OCI-LY1 (cell line): ENCODE data around the gene SMIM1.

Experiments used
- H2AFZ ChIP-seq: fragments of 200-600 bp; sonication (generic), shearing (Covaris generic); 2 replicates; pipeline ENCODE4 v1.6.0; 2014; ENCODE audit warnings: antibody characterized with exemption, mild to moderate bottlenecking, low read length
- H3F3A ChIP-seq: fragments of 200-600 bp; sonication (generic), shearing (Covaris generic); 2 replicates; pipeline ENCODE4 v1.6.0; 2014; ENCODE audit warnings: mild to moderate bottlenecking, antibody characterized with exemption, low read length, moderate library complexity; ENCODE audit not compliant: insufficient read depth
- H3K27ac ChIP-seq: fragments of 200-600 bp; sonication (generic); 2 replicates; pipeline ENCODE4 v1.5.1; 2014; ENCODE audit warnings: low read length, mixed run types, mild to moderate bottlenecking, low read depth; ENCODE audit not compliant: poor library complexity, severe bottlenecking
- H3K27me3 ChIP-seq: fragments of 200-600 bp; sonication (generic); 2 replicates; pipeline ENCODE4 v1.6.0; 2014; ENCODE audit warnings: antibody characterized with exemption, mild to moderate bottlenecking, low read length, moderate library complexity; ENCODE audit not compliant: insufficient read depth
- H3K36me3 ChIP-seq: fragments of 200-600 bp; sonication (generic); 2 replicates; pipeline ENCODE4 v1.6.1; 2014; ENCODE audit warnings: mild to moderate bottlenecking, antibody characterized with exemption, low read length, moderate library complexity, mixed read lengths; ENCODE audit not compliant: insufficient read depth
- H3K4me1 ChIP-seq: fragments of 200-600 bp; sonication (generic); 2 replicates; pipeline ENCODE4 v1.5.1; 2014; ENCODE audit warnings: mild to moderate bottlenecking, low read length, moderate library complexity; ENCODE audit not compliant: insufficient read depth, severe bottlenecking
- H3K4me2 ChIP-seq: fragments of 200-600 bp; sonication (generic), shearing (Covaris generic); 2 replicates; pipeline ENCODE4 v1.6.1; 2014; ENCODE audit warnings: low read length
- H3K4me3 ChIP-seq: fragments of 200-600 bp; sonication (generic); 2 replicates; pipeline ENCODE4 v1.5.1; 2014; ENCODE audit warnings: low read length, low read depth, mild to moderate bottlenecking, mixed read lengths; ENCODE audit not compliant: poor library complexity, severe bottlenecking
- H3K79me2 ChIP-seq: fragments of 200-600 bp; shearing (Covaris generic); 2 replicates; pipeline ENCODE4 v1.6.1; 2016; ENCODE audit warnings: mixed run types, low read length, mixed read lengths; ENCODE audit not compliant: insufficient read depth
- H3K9ac ChIP-seq: fragments of 200-600 bp; sonication (generic), shearing (Covaris generic); 2 replicates; pipeline ENCODE4 v1.6.1; 2014; ENCODE audit warnings: mild to moderate bottlenecking, low read length, mixed read lengths
- H3K9me2 ChIP-seq: fragments of 200-600 bp; sonication (generic), shearing (Covaris generic); 2 replicates; pipeline ENCODE4 v1.6.1; 2014; ENCODE audit warnings: low read depth, mild to moderate bottlenecking, low read length, mixed read lengths
- H3K9me3 ChIP-seq: fragments of 200-600 bp; shearing (Covaris generic); 2 replicates; pipeline ENCODE4 v1.6.1; 2014; ENCODE audit warnings: low read length, mixed read lengths
- H4K20me1 ChIP-seq: fragments of 200-600 bp; sonication (generic), shearing (Covaris generic); 2 replicates; pipeline ENCODE4 v1.6.0; 2016; ENCODE audit warnings: mild to moderate bottlenecking, low read length; ENCODE audit not compliant: insufficient read depth
- CTCF ChIP-seq: fragments of 200-600 bp; sonication (generic), shearing (Covaris generic); IDR thresholded peaks from 2 replicates; pipeline ENCODE4 v1.5.1; 2017; ENCODE audit warnings: mild to moderate bottlenecking, antibody characterized with exemption, low read length, moderate library complexity, mixed read lengths
- EZH2 ChIP-seq: fragments of 200-600 bp; sonication (generic), shearing (Covaris generic); IDR thresholded peaks from 2 replicates; pipeline ENCODE4 v1.8.0; 2017; ENCODE audit warnings: borderline replicate concordance, mixed run types, mild to moderate bottlenecking, antibody characterized with exemption, low read length, moderate library complexity, mixed read lengths

SMIM1 gene

GRCh38 chr1:3787745-3788605, 15.4 kb downstream of the SMIM1 start:
- Histone ChIP-seq H3K27ac (no peak overlapping the region), H3K9me3 (no peaks in the 10 kb centered on the region), H3K4me2 (no peak overlapping the region), H3K79me2 (peaks cover 8% of the 10 kb centered on the region; the same call in 1 of the 2 replicates), H4K20me1 (no peaks in the 10 kb centered on the region), H2AFZ (no peak overlapping the region), H3K27me3 (no peaks in the 10 kb centered on the region), H3K4me3 (no peak overlapping the region), H3K36me3 (peaks cover 57% of the 10 kb centered on the region), H3K9me2 (no peaks in the 10 kb centered on the region), H3F3A (no peaks in the 10 kb centered on the region), H3K4me1 (no peaks in the 10 kb centered on the region), H3K9ac (no peak overlapping the region)
- TF ChIP-seq CTCF (no peak), EZH2 (no peak)

GRCh38 chr1:3788756-3789420, 16.3 kb downstream of the SMIM1 start:
- Histone ChIP-seq H3K36me3 (peaks cover 50% of the 10 kb centered on the region), H3K9me3 (no peaks in the 10 kb centered on the region), H3K79me2 (peaks cover 15% of the 10 kb centered on the region; the same call in 1 of the 2 replicates), H3K4me2 (no peak overlapping the region), H3K4me1 (peaks cover 7% of the 10 kb centered on the region), H3K9ac (no peak overlapping the region), H3K27me3 (no peaks in the 10 kb centered on the region), H3K27ac (no peak overlapping the region), H3F3A (no peaks in the 10 kb centered on the region), H3K4me3 (no peak overlapping the region), H4K20me1 (no peaks in the 10 kb centered on the region), H2AFZ (no peak overlapping the region), H3K9me2 (no peaks in the 10 kb centered on the region)
- TF ChIP-seq EZH2 (no peak), CTCF (no peak)

- no peaks in the 10 kb centered on the region for H3F3A ChIP-seq
- no peaks in the 10 kb centered on the region for H3K27me3 ChIP-seq
- H2AFZ ChIP-seq, result no peak overlapping the region
- H3K9ac ChIP-seq, result no peak overlapping the region
- H3K36me3 ChIP-seq, result peaks cover 46% of the 10 kb centered on the region
- H3K9me3 ChIP-seq, result no peaks in the 10 kb centered on the region
- no peak overlapping the region for H3K27ac ChIP-seq
- H3K9me2 ChIP-seq, result no peaks in the 10 kb centered on the region
- peaks cover 22% of the 10 kb centered on the region for H3K79me2 ChIP-seq
- H3K4me2 ChIP-seq, result no peak overlapping the region
- no peak overlapping the region for H3K4me3 ChIP-seq
- H4K20me1 ChIP-seq, result no peaks in the 10 kb centered on the region
- H3K4me1 ChIP-seq, result peaks cover 15% of the 10 kb centered on the region
- TF ChIP-seq EZH2, result no peak
- TF ChIP-seq CTCF, result no peak
Measured at GRCh38 chr1:3789421-3790300, 17.1 kb downstream of the SMIM1 start.
